C4-2B (cell line): ENCODE measurements around the gene EHBP1.
A peak's percentile ranks its signal among the peaks of the same experiment; 100 is the strongest.

Source experiments
- CTCF ChIP-seq: fragments of 450-650 bp; conservative IDR thresholded peaks from 2 replicates; pipeline ENCODE4 v1.5.1; 2017; ENCODE audit warnings: mild to moderate bottlenecking
- ZFX ChIP-seq: fragments of 450-650 bp; IDR thresholded peaks from 2 replicates; pipeline ENCODE4 v1.6.1; 2017

- no peak for TF ChIP-seq ZFX
- peak; percentile 55 for TF ChIP-seq CTCF
Observed at GRCh38 chr2:62787386-62787785, 81.9 kb downstream of the EHBP1 start.
